ENCODE measurements around the gene CD40.

Gene CD40

DNA sequence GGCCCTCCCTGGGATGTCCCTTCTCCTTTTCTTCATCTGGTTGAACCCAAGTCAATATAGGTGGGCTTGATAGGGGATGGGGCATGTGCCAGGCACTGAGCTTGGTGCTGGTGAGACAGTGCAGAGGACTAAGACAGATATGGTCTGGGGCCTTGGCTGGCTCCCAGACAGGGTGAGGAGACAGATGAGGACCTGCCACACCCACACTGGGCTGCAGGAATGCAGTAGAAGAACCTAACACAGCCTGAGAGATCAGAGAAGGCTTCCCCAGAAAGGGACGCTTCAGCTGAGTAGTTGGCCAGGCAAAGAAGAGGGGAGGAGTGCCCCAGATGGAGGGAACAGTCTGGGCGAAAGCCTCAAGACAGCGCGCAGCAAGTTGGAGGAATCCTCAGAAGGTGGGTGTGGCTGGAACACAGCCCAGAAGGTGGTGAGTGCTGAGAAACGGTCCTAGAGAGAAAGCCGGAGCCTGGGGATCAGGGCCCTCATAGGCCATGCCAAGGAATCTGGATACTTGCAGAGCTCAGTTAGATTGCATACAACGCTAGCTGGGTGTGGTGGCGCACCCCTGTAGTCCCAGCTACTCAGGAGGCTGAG, 26.4 kb downstream of the CD40 start:
- Histone ChIP-seq H3K9me2 (replicated peaks; ENCODE audit: low read depth, low read length) (no peaks in the 10 kb centered on the region), H3K9ac (ENCODE audit: low read depth, low read length, poor library complexity, severe bottlenecking) (no peak overlapping the region), H4K20me1 (ENCODE audit: insufficient read depth, low read length, poor library complexity, severe bottlenecking) (no peaks in the 10 kb centered on the region), H2AFZ (ENCODE audit: low read length) (no peak overlapping the region), H3K27me3 (ENCODE audit: insufficient read depth, low read length, poor library complexity, severe bottlenecking) (no peaks in the 10 kb centered on the region), H3K36me3 (ENCODE audit: insufficient read depth, low read length) (no peaks in the 10 kb centered on the region), H3K4me2 (ENCODE audit: low read depth, low read length, poor library complexity, severe bottlenecking) (no peak overlapping the region), H3F3A (ENCODE audit: low read depth) (no peaks in the 10 kb centered on the region), H3K4me3 (ENCODE audit: low read length, poor library complexity, severe bottlenecking) (no peak overlapping the region), H3K79me2 (ENCODE audit: insufficient read depth, low read length) (no peaks in the 10 kb centered on the region), H3K9me3 (ENCODE audit: insufficient read depth, low read depth, low read length) (no peaks in the 10 kb centered on the region), H3K4me1 (ENCODE audit: insufficient read depth, low read length, poor library complexity, severe bottlenecking) (no peaks in the 10 kb centered on the region)
- TF ChIP-seq, protein P1, sequence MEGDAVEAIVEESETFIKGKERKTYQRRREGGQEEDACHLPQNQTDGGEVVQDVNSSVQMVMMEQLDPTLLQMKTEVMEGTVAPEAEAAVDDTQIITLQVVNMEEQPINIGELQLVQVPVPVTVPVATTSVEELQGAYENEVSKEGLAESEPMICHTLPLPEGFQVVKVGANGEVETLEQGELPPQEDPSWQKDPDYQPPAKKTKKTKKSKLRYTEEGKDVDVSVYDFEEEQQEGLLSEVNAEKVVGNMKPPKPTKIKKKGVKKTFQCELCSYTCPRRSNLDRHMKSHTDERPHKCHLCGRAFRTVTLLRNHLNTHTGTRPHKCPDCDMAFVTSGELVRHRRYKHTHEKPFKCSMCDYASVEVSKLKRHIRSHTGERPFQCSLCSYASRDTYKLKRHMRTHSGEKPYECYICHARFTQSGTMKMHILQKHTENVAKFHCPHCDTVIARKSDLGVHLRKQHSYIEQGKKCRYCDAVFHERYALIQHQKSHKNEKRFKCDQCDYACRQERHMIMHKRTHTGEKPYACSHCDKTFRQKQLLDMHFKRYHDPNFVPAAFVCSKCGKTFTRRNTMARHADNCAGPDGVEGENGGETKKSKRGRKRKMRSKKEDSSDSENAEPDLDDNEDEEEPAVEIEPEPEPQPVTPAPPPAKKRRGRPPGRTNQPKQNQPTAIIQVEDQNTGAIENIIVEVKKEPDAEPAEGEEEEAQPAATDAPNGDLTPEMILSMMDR (conservative IDR thresholded peaks at IDR 0.05; ENCODE audit: low read length) = no peak
- TF ChIP-seq EZH2phosphoT487 (IDR thresholded peaks at IDR 0.05; ENCODE audit: borderline replicate concordance) = no peak

DNA sequence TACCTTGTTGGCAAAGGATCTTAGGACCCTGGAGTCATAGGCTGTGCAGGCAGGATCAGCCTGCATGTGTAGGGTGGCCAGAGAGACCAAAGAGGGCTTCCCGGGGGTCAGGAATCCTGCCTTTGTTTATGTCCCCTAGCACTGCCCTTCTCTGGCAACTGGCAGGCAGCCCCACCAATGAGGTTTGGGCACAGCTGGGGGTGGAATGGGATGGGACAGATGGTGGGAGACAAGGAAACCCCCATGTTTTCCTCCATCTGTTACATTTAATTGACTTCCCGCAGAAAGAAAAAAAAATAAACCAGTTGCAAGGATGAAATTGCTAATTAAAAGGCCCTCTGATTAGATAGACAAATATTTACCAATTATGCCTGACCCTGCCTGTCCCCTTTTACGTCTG, 27.6 kb downstream of the CD40 start:
- H3F3A ChIP-seq (ENCODE audit: low read depth) = no peaks in the 10 kb centered on the region
- no peaks in the 10 kb centered on the region for H3K79me2 ChIP-seq (ENCODE audit: insufficient read depth, low read length)
- H3K4me3 ChIP-seq (ENCODE audit: low read length, poor library complexity, severe bottlenecking) = no peak overlapping the region
- H3K9ac ChIP-seq (ENCODE audit: low read depth, low read length, poor library complexity, severe bottlenecking) = no peak overlapping the region
- no peaks in the 10 kb centered on the region for H4K20me1 ChIP-seq (ENCODE audit: insufficient read depth, low read length, poor library complexity, severe bottlenecking)
- H2AFZ ChIP-seq (ENCODE audit: low read length) = no peak overlapping the region
- H3K4me1 ChIP-seq (ENCODE audit: insufficient read depth, low read length, poor library complexity, severe bottlenecking) = no peaks in the 10 kb centered on the region
- no peaks in the 10 kb centered on the region for H3K36me3 ChIP-seq (ENCODE audit: insufficient read depth, low read length)
- H3K27me3 ChIP-seq (ENCODE audit: insufficient read depth, low read length, poor library complexity, severe bottlenecking) = no peaks in the 10 kb centered on the region
- no peak for TF ChIP-seq EZH2phosphoT487 (IDR thresholded peaks at IDR 0.05; ENCODE audit: borderline replicate concordance)
- TF ChIP-seq, protein P1 (conservative IDR thresholded peaks at IDR 0.05; ENCODE audit: low read length) = no peak
- H3K9me3 ChIP-seq (ENCODE audit: insufficient read depth, low read depth, low read length) = no peaks in the 10 kb centered on the region
- no peak overlapping the region for H3K4me2 ChIP-seq (ENCODE audit: low read depth, low read length, poor library complexity, severe bottlenecking)
- H3K9me2 ChIP-seq (replicated peaks; ENCODE audit: low read depth, low read length) = no peaks in the 10 kb centered on the region

DNA sequence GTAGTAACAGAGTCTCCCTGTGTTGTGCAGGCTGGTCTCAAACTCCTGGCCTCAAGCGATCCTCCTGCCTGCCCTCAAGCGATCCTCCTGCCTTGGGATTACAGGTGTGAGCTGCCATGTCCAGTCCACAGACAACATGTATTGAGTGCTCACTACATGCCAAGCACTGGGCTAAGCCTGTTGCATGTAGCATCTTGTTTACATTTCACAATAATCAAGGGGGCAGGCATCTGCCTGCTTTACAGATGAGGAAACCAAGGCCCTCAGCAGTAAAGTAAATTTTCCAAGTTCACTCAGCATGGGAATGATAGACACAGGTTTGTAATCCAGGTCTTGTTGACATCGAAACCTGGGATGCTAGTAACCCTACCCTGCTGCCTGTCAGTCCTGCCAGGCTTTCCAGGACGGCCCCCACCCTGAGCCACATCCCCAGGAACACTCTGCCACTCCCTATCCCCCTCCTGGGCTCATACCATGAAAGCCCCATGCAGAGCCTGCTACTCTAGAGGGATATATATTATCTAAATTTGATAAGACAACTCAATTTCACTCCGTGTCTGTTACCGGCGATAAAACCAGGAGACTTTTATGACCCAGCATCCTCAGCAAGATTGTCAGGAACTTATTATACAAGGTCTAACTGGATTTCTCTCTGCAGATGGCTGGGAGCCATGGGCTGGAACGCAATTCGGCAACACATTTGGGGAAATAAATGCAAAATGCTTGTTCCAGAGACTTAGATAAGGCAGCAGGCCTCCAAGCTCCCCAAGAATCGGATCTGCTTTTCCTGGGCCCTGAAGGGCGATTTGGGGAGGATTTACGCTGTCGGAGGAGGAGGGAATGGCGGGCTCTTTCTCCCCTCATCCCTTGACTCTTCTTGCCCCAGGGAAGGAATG, 30.4 kb downstream of the CD40 start:
- Histone ChIP-seq H3K4me2 (ENCODE audit: low read depth, low read length, poor library complexity, severe bottlenecking) (no peak overlapping the region), H4K20me1 (ENCODE audit: insufficient read depth, low read length, poor library complexity, severe bottlenecking) (no peaks in the 10 kb centered on the region), H3K9me2 (replicated peaks; ENCODE audit: low read depth, low read length) (no peaks in the 10 kb centered on the region), H3K36me3 (ENCODE audit: insufficient read depth, low read length) (no peaks in the 10 kb centered on the region), H3K9me3 (ENCODE audit: insufficient read depth, low read depth, low read length) (no peaks in the 10 kb centered on the region), H3K4me1 (ENCODE audit: insufficient read depth, low read length, poor library complexity, severe bottlenecking) (no peaks in the 10 kb centered on the region), H3K4me3 (ENCODE audit: low read length, poor library complexity, severe bottlenecking) (no peak overlapping the region), H3K9ac (ENCODE audit: low read depth, low read length, poor library complexity, severe bottlenecking) (no peak overlapping the region), H3K27me3 (ENCODE audit: insufficient read depth, low read length, poor library complexity, severe bottlenecking) (no peaks in the 10 kb centered on the region), H2AFZ (ENCODE audit: low read length) (no peak overlapping the region), H3F3A (ENCODE audit: low read depth) (no peaks in the 10 kb centered on the region), H3K79me2 (ENCODE audit: insufficient read depth, low read length) (no peaks in the 10 kb centered on the region)
- TF ChIP-seq EZH2phosphoT487 (IDR thresholded peaks at IDR 0.05; ENCODE audit: borderline replicate concordance) = no peak
- TF ChIP-seq, protein P1 (conservative IDR thresholded peaks at IDR 0.05; ENCODE audit: low read length) = no peak
